Measurements from ENCODE around the gene ATXN1.

- TF ChIP-seq CTCF (tag by site-specific recombination; IDR thresholded peaks at IDR 0.05) (no peak), ZNF792 (tag by site-specific recombination; IDR thresholded peaks at IDR 0.05) (no peak), ZBTB44 (tag by site-specific recombination; IDR thresholded peaks at IDR 0.05) (no peak), ZNF324 (tag by site-specific recombination; IDR thresholded peaks at IDR 0.05) (no peak), ZNF175 (tag by site-specific recombination; IDR thresholded peaks at IDR 0.05) (no peak), ZNF169 (tag by site-specific recombination; IDR thresholded peaks at IDR 0.05) (no peak), SALL2 (tag by site-specific recombination; IDR thresholded peaks at IDR 0.05; ENCODE audit: borderline replicate concordance) (no peak), GFI1B (tag by site-specific recombination; IDR thresholded peaks at IDR 0.05) (no peak), HOXA7 (CRISPR knock-in tag; IDR thresholded peaks at IDR 0.05; ENCODE audit: borderline replicate concordance) (no peak), PRDM2 (tag by site-specific recombination; IDR thresholded peaks at IDR 0.05; ENCODE audit: borderline replicate concordance) (no peak), ZNF426 (tag by site-specific recombination; IDR thresholded peaks at IDR 0.05) (no peak), ZNF121 (tag by site-specific recombination; IDR thresholded peaks at IDR 0.05) (no peak), ZNF433 (tag by site-specific recombination; IDR thresholded peaks at IDR 0.05; ENCODE audit: low read depth) (no peak), PRDM10 (tag by site-specific recombination; IDR thresholded peaks at IDR 0.05) (no peak)
These were observed 243.0 kb downstream of the ATXN1 start for GRCh38 chr6:16518265-16518664.
